Hepatocyte (in vitro differentiated cells): Measurements from ENCODE around the gene GPR135.

Experiments
- EZH2 ChIP-seq: fragments of 200-600 bp; sonication (generic); IDR thresholded peaks from 2 replicates; pipeline ENCODE4 v1.6.1; 2016; ENCODE audit warnings: antibody characterized with exemption, mild to moderate bottlenecking, borderline replicate concordance
- EZH2phosphoT487 ChIP-seq: fragments of 200-600 bp; sonication (generic); IDR thresholded peaks from one replicate; pipeline ENCODE4 v1.6.1; 2018; ENCODE audit warnings: antibody characterized with exemption, mild to moderate bottlenecking, low read depth, moderate library complexity; ENCODE audit not compliant: unreplicated experiment, severe bottlenecking
- TF ChIP-seq, protein P1 (sequence below): fragments of 200-600 bp; sonication (generic); IDR thresholded peaks from 2 replicates; pipeline ENCODE4 v1.5.1; 2016; ENCODE audit warnings: antibody characterized with exemption, mild to moderate bottlenecking; ENCODE audit not compliant: poor library complexity

DNA sequence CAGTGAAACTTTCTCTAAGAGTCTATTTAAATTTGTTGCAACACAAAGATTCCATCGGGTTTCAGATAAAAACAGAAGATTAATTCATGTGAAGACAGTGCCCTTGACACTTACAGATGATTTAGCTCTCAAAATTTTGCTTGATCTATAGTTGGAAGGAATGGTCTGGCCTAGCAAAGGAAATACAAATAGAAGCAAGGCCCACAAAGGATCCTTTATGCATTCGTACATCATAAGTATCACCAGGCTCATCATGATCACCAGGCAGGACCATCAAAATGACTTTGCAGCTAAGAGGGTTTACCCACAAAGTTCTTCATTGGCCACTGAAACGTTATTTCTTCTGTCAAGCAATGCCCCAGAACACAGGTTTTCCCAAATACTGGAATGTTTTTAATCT, 43.9 kb upstream of the GPR135 start:
- TF ChIP-seq, protein P1, sequence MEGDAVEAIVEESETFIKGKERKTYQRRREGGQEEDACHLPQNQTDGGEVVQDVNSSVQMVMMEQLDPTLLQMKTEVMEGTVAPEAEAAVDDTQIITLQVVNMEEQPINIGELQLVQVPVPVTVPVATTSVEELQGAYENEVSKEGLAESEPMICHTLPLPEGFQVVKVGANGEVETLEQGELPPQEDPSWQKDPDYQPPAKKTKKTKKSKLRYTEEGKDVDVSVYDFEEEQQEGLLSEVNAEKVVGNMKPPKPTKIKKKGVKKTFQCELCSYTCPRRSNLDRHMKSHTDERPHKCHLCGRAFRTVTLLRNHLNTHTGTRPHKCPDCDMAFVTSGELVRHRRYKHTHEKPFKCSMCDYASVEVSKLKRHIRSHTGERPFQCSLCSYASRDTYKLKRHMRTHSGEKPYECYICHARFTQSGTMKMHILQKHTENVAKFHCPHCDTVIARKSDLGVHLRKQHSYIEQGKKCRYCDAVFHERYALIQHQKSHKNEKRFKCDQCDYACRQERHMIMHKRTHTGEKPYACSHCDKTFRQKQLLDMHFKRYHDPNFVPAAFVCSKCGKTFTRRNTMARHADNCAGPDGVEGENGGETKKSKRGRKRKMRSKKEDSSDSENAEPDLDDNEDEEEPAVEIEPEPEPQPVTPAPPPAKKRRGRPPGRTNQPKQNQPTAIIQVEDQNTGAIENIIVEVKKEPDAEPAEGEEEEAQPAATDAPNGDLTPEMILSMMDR = no peak
- no peak for TF ChIP-seq EZH2phosphoT487
- TF ChIP-seq EZH2 = no peak
